Epithelial cell of esophagus (primary cell): Measurements from ENCODE around the gene LILRA2.
"Not testable (repeated sequence)": the region's sequence is repeated elsewhere in the genome, so short reads cannot be mapped to it uniquely, and the experiment has no call there.

ENCODE experiments used
- DNase-seq: peaks from one replicate; pipeline ENCODE4 v3.0.0; 2010; ENCODE audit warnings: low read depth
- H3K4me3 ChIP-seq: 2 replicates; pipeline ENCODE4 v1.5.1; 2011; ENCODE audit warnings: mild to moderate bottlenecking, low read length, control low read depth
- CTCF ChIP-seq: IDR thresholded peaks from 2 replicates; pipeline ENCODE4 v1.5.1; 2011; ENCODE audit warnings: low read depth, mild to moderate bottlenecking, low read length, control low read depth, inconsistent platforms; ENCODE audit not compliant: insufficient read depth; ENCODE audit errors: missing control alignments

LILRA2 gene

GRCh38 chr19:54577334-54577733 lies 3.7 kb downstream of the LILRA2 start:
- no peak overlapping the region for H3K4me3 ChIP-seq
- DNase-seq = no peak
- no peak for TF ChIP-seq CTCF

GRCh38 chr19:54578268-54578667 lies 4.7 kb downstream of the LILRA2 start:
- not testable (repeated sequence) for DNase-seq, H3K4me3 ChIP-seq

- no peak for DNase-seq
- no peak overlapping the region for H3K4me3 ChIP-seq
- TF ChIP-seq CTCF = no peak
These were observed 12.8 kb downstream of the LILRA2 start for GRCh38 chr19:54586397-54586796.

GRCh38 chr19:54587026-54587425 lies 13.4 kb downstream of the LILRA2 start:
- no peak overlapping the region for H3K4me3 ChIP-seq
- TF ChIP-seq CTCF = no peak
- no peak for DNase-seq

- DNase-seq, H3K4me3 ChIP-seq: not testable (repeated sequence)
These were observed 19.9 kb downstream of the LILRA2 start, which contains the start of gene LILRA1 for GRCh38 chr19:54593445-54593844. LILRA1 (plus strand) TSS chr19:54593632; CDS start chr19:54594245, 613 bp downstream.

GRCh38 chr19:54593931-54594626 lies 20.5 kb downstream of the LILRA2 start:
- not testable (repeated sequence) for H3K4me3 ChIP-seq, DNase-seq

GRCh38 chr19:54594737-54595136 lies 21.1 kb downstream of the LILRA2 start:
- DNase-seq = no peak
- H3K4me3 ChIP-seq = no peak overlapping the region
- no peak for TF ChIP-seq CTCF

GRCh38 chr19:54595680-54596436 lies 22.3 kb downstream of the LILRA2 start:
- not testable (repeated sequence) for DNase-seq, H3K4me3 ChIP-seq

GRCh38 chr19:54600212-54600611 lies 26.6 kb downstream of the LILRA2 start:
- no peak for TF ChIP-seq CTCF
- no peak for DNase-seq
- H3K4me3 ChIP-seq = no peak overlapping the region
